A673 (cell line): ENCODE measurements around the gene TIMM17B. TPM values are rescaled to one million over a fixed set of nuclear protein-coding genes. Genes with fewer than 3 reads are reported as not detected.

Experiments used
- BruUV-seq: library from RNA; stranded (reverse); fragments of 400-500 nt; replicated peaks from 2 replicates; lab custom pipeline; 2021; lab: Mats Ljungman, UMichigan
- CTCF ChIA-PET: fragments of 300-600 bp; sonication (Branson Sonifier 250); formaldehyde crosslinking; loops from one replicate; lab custom pipeline; 2022; ENCODE audit warnings: antibody characterized with exemption; lab: Charles Lee
- POLR2A ChIA-PET: fragments of 300-600 bp; sonication (Branson Sonifier 250); formaldehyde crosslinking; loops from one replicate; lab custom pipeline; 2022; ENCODE audit warnings: antibody characterized with exemption; ENCODE audit not compliant: low non-redundant PET; lab: Charles Lee
- DNase-seq: peaks from one replicate; pipeline ENCODE4 v3.0.0-alpha.2; 2015; ENCODE audit warnings: low spot score
- H3K27ac ChIP-seq: fragments of 200-600 bp; sonication (generic); 2 replicates; pipeline ENCODE4 v1.5.1; 2016; ENCODE audit warnings: mixed run types, low read depth, mild to moderate bottlenecking, mixed read lengths, antibody characterized with exemption, low read length; ENCODE audit not compliant: poor library complexity, severe bottlenecking
- H3K27me3 ChIP-seq: fragments of 200-600 bp; sonication (generic); replicated peaks from 2 replicates; pipeline ENCODE4 v1.6.1; 2017; ENCODE audit warnings: mixed run types, low read depth, mild to moderate bottlenecking, mixed read lengths, antibody characterized with exemption, low read length; ENCODE audit not compliant: insufficient read depth, poor library complexity
- H3K36me3 ChIP-seq: fragments of 200-600 bp; sonication (generic); 2 replicates; pipeline ENCODE4 v1.6.1; 2016; ENCODE audit warnings: mixed run types, mild to moderate bottlenecking, mixed read lengths, antibody characterized with exemption, low read length; ENCODE audit not compliant: insufficient read depth, poor library complexity, severe bottlenecking
- H3K4me1 ChIP-seq: fragments of 200-600 bp; sonication (generic); 2 replicates; pipeline ENCODE4 v1.6.1; 2017; ENCODE audit warnings: mixed run types, mild to moderate bottlenecking, mixed read lengths, antibody characterized with exemption, low read length; ENCODE audit not compliant: insufficient read depth, poor library complexity, severe bottlenecking
- H3K4me3 ChIP-seq: fragments of 200-600 bp; sonication (generic); 2 replicates; pipeline ENCODE4 v1.5.1; 2016; ENCODE audit warnings: low read depth, mixed run types, mild to moderate bottlenecking, mixed read lengths, low read length; ENCODE audit not compliant: poor library complexity, severe bottlenecking
- H3K9me3 ChIP-seq: fragments of 200-600 bp; sonication (generic); 2 replicates; pipeline ENCODE4 v1.6.1; 2016; ENCODE audit warnings: mixed run types, low read depth, mild to moderate bottlenecking, mixed read lengths, antibody characterized with exemption, low read length; ENCODE audit not compliant: poor library complexity, severe bottlenecking
- EZH2 ChIP-seq: fragments of 200-600 bp; sonication (generic); IDR thresholded peaks from 2 replicates; pipeline ENCODE4 v1.6.1; 2017; ENCODE audit warnings: borderline replicate concordance, low read depth, mild to moderate bottlenecking, mixed read lengths, antibody characterized with exemption, low read length; ENCODE audit not compliant: poor library complexity, severe bottlenecking
- intact Hi-C: fragments of 100-400 bp; cut with micrococcal nuclease; formaldehyde crosslinking; loops from one replicate; pipeline ENCODE4 v1.10.0; 2022; ENCODE audit not compliant: unreplicated experiment
- total RNA-seq: library from RNA; stranded (reverse); gene quantifications from 2 replicates; pipeline ENCODE4 v1.2.3, GENCODE V29; 2021
- TF ChIP-seq, protein P1 (sequence below): fragments of 300-800, 200-600 bp; sonication (generic); conservative IDR thresholded peaks from 2 replicates; pipeline ENCODE4 v1.5.1; 2017; ENCODE audit warnings: low read depth, mild to moderate bottlenecking, antibody characterized with exemption, low read length, moderate library complexity, mixed read lengths

Gene TIMM17B
- total RNA-seq, 1 experiment from 2014 or later = 60.8 TPM

DNA sequence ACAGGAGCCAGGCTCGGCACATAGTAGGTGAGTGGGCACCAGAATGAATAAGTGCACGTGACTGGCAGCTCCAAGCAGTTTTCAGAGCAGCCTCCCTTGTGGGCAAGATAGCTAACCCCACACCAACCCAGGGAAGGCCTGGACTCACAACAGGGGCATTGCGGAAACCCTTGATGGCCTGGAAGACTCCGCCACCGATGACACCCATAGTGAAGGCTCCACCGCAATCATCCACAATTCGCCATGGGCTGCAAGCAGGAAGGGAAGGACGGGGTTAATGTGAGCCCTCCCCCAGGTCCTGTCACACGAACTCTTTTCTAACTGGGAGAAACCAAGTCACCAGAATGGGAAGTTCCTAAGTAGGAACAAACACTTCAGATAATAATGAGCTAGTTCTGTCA, 957 bp downstream of the TIMM17B start:
- peak; percentile 67 for DNase-seq
- Histone ChIP-seq H3K9me3 (no peaks in the 10 kb centered on the region), H3K4me3 (peak overlapping the region; percentile 70), H3K27me3 (no peaks in the 10 kb centered on the region), H3K4me1 (peaks cover 5% of the 10 kb centered on the region), H3K36me3 (peaks cover under 1% of the 10 kb centered on the region), H3K27ac (peak overlapping the region; percentile 94)
- TF ChIP-seq, protein P1, sequence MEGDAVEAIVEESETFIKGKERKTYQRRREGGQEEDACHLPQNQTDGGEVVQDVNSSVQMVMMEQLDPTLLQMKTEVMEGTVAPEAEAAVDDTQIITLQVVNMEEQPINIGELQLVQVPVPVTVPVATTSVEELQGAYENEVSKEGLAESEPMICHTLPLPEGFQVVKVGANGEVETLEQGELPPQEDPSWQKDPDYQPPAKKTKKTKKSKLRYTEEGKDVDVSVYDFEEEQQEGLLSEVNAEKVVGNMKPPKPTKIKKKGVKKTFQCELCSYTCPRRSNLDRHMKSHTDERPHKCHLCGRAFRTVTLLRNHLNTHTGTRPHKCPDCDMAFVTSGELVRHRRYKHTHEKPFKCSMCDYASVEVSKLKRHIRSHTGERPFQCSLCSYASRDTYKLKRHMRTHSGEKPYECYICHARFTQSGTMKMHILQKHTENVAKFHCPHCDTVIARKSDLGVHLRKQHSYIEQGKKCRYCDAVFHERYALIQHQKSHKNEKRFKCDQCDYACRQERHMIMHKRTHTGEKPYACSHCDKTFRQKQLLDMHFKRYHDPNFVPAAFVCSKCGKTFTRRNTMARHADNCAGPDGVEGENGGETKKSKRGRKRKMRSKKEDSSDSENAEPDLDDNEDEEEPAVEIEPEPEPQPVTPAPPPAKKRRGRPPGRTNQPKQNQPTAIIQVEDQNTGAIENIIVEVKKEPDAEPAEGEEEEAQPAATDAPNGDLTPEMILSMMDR = no peak
- TF ChIP-seq EZH2 = no peak
- CTCF ChIA-PET = no interaction called here
- POLR2A ChIA-PET = no interaction called here
- intact Hi-C loops = loop anchor here (10.0 kb wide), 1 partner anchor 92 kb away; the partner anchor contains the start of gene HDAC6
- BruUV-seq = no TSS peak

GRCh38 chrX:48894891-48895290, 2.7 kb downstream of the TIMM17B start:
- Histone ChIP-seq H3K9me3 (no peaks in the 10 kb centered on the region), H3K4me3 (no peak overlapping the region), H3K4me1 (peaks cover 5% of the 10 kb centered on the region), H3K27me3 (no peaks in the 10 kb centered on the region), H3K36me3 (no peaks in the 10 kb centered on the region), H3K27ac (no peak overlapping the region)
- DNase-seq = no peak
- no TSS peak for BruUV-seq
- POLR2A ChIA-PET = no interaction called here
- CTCF ChIA-PET = interaction anchor here (0.7 kb wide), 1 partner anchor 1861 kb away, joined by 4 read pairs; no protein-coding TSS in a partner anchor
- intact Hi-C loops = loop anchor here (10.0 kb wide), 1 partner anchor 90 kb away; the partner anchor contains the start of gene HDAC6
- TF ChIP-seq EZH2 = no peak
- TF ChIP-seq, protein P1 = no peak

DNA sequence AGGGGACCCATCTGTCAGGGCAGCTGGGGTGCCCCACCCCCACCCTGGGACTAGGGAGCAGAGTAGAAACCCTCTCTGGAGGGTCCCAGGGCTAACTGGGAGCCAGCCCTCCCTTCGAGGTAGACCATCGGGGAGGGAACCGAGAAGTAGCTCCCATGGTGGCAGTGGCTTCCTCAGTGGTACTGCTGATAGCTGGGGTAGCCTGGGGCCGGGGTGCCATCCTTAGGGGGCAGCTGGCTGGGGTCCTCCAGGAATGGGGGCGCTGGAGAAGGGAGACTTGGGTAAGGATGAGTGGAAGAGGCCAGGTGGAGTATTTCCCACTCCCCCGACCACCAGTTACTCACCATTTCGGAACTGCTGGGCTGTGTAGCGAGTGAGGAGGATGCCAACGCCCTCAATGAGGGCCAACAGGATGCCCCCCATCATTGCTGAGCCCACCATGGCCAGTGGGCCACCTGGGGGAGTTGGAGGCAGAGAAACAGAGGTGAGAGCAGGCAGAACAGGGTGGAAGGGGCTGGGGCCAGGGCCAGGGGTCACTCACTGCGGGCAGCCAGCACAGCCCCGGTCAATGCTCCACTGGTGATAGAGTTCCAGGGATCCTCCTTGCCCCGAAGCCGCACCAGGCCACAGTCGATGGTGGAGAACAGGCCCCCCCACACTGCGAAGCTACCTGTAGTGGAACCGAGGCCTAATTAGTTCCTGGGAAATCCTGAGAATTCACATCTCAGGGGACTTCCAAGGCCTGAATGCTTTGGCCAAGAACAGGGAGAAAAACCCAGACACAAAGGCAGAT, 3.8 kb downstream of the TIMM17B start:
- DNase-seq = no peak
- H3K36me3 ChIP-seq = no peaks in the 10 kb centered on the region
- intact Hi-C loops = loop anchor here (10.0 kb wide), 1 partner anchor 89 kb away; the partner anchor contains the start of gene HDAC6
- H3K27me3 ChIP-seq = no peaks in the 10 kb centered on the region
- no peaks in the 10 kb centered on the region for H3K9me3 ChIP-seq
- no peaks in the 10 kb centered on the region for H3K4me1 ChIP-seq
- POLR2A ChIA-PET = interaction anchor here (0.6 kb wide), 1 partner anchor 52 kb away, joined by 4 read pairs; no protein-coding TSS in a partner anchor
- CTCF ChIA-PET = no interaction called here
- no peak overlapping the region for H3K27ac ChIP-seq
- TF ChIP-seq EZH2 = no peak
- TF ChIP-seq, protein P1 = no peak
- H3K4me3 ChIP-seq = no peak overlapping the region
- no TSS peak for BruUV-seq
